SK-N-SH (cell line): ENCODE measurements around the gene ADAMTS15. TPM values are rescaled to one million over a fixed set of nuclear protein-coding genes. Genes with fewer than 3 reads are reported as not detected.

ENCODE experiments used
- CTCF ChIA-PET: fragments of 300-600, 350-600 bp; formaldehyde crosslinking; extraction: SDS; loops from one replicate; lab custom pipeline; 2021; lab: Yijun Ruan, JAX
- POLR2A ChIA-PET: fragments of 350-600 bp; sonication (Branson Sonifier 250); formaldehyde crosslinking; extraction: SDS; loops from one replicate; lab custom pipeline; 2020; ENCODE audit warnings: antibody characterized with exemption, inconsistent platforms; lab: Yijun Ruan, JAX
- DNase-seq: peaks from one replicate; pipeline ENCODE4 v3.0.0; 2012
- H2AFZ ChIP-seq: fragments of 200-600 bp; sonication (generic); 2 replicates; pipeline ENCODE4 v1.8.1; 2016; ENCODE audit warnings: antibody characterized with exemption, mild to moderate bottlenecking, low read depth
- H3F3A ChIP-seq: fragments of 200-600 bp; sonication (generic); replicated peaks from 2 replicates; pipeline ENCODE3; 2016; ENCODE audit warnings: antibody characterized with exemption, mild to moderate bottlenecking; ENCODE audit not compliant: insufficient read depth
- H3K27ac ChIP-seq, 2 experiments: fragments of 200-500 bp in 1 of 2; fragments of 200-600 bp in 1 of 2; sonication (Bioruptor generic) in 1 of 2; sonication (generic), shearing (Covaris generic) in 1 of 2; 2 replicates each; pipeline versions ENCODE4 v1.5.1 to v1.6.1; 2014 to 2016; ENCODE audit warnings: low read depth in 2 of 2, inconsistent platforms in 1 of 2, low read length in 1 of 2, mild to moderate bottlenecking in 1 of 2, mixed read lengths in 1 of 2
- H3K27me3 ChIP-seq: fragments of 200-600 bp; sonication (generic), shearing (Covaris generic); 2 replicates; pipeline ENCODE4 v1.6.1; 2016; ENCODE audit warnings: mixed run types; ENCODE audit not compliant: insufficient read depth
- H3K36me3 ChIP-seq, 2 experiments: fragments of 200-500 bp in 1 of 2; fragments of 200-600 bp in 1 of 2; sonication (Bioruptor generic) in 1 of 2; sonication (generic) in 1 of 2; replicated peaks in 1 of 2; 2 replicates each; pipeline versions ENCODE3 to v1.5.1; 2014 to 2016; ENCODE audit warnings: low read length in 1 of 2, mild to moderate bottlenecking in 1 of 2; ENCODE audit not compliant: insufficient read depth in 2 of 2, control insufficient read depth in 1 of 2
- H3K4me1 ChIP-seq, 2 experiments: fragments of 200-500 bp in 1 of 2; fragments of 200-600 bp in 1 of 2; sonication (Bioruptor generic) in 1 of 2; sonication (generic), shearing (Covaris generic) in 1 of 2; 2 replicates each; pipeline versions ENCODE4 v1.5.1 to v1.6.1; 2014 to 2016; ENCODE audit warnings: low read depth in 1 of 2, low read length in 1 of 2, mixed run types in 1 of 2; ENCODE audit not compliant: insufficient read depth in 2 of 2, control insufficient read depth in 1 of 2
- H3K4me2 ChIP-seq: fragments of 200-600 bp; sonication (generic), shearing (Covaris generic); 2 replicates; pipeline ENCODE4 v1.6.1; 2017; ENCODE audit warnings: mixed run types
- H3K4me3 ChIP-seq, 2 experiments: fragments of 200-500 bp in 1 of 2; fragments of 200-600 bp in 1 of 2; sonication (Bioruptor generic) in 1 of 2; sonication (generic), shearing (Covaris generic) in 1 of 2; 2 replicates each; pipeline versions ENCODE4 v1.5.1 to v1.8.1; 2014 to 2016; ENCODE audit warnings: low read depth in 2 of 2, inconsistent platforms in 1 of 2, low read length in 1 of 2, mild to moderate bottlenecking in 1 of 2, mixed read lengths in 1 of 2, moderate library complexity in 1 of 2
- H3K79me2 ChIP-seq: fragments of 200-600 bp; sonication (generic); 2 replicates; pipeline ENCODE4 v1.8.1; 2017; ENCODE audit warnings: mild to moderate bottlenecking; ENCODE audit not compliant: insufficient read depth
- H3K9ac ChIP-seq: fragments of 200-600 bp; sonication (generic); 2 replicates; pipeline ENCODE4 v1.6.1; 2017; ENCODE audit warnings: mixed run types
- H3K9me2 ChIP-seq: fragments of 200-600 bp; sonication (generic); 2 replicates; pipeline ENCODE4 v1.6.1; 2017; ENCODE audit warnings: mixed run types
- H3K9me3 ChIP-seq: fragments of 200-600 bp; sonication (generic); 2 replicates; pipeline ENCODE4 v1.6.1; 2017; ENCODE audit warnings: mixed run types, mild to moderate bottlenecking, moderate library complexity
- H4K20me1 ChIP-seq: fragments of 200-600 bp; sonication (generic); 2 replicates; pipeline ENCODE4 v1.6.1; 2017; ENCODE audit warnings: mild to moderate bottlenecking, mixed run types; ENCODE audit not compliant: insufficient read depth
- CHD2 ChIP-seq: fragments of 150-350 bp; IDR thresholded peaks from 2 replicates; pipeline ENCODE4 v1.6.1; 2018; ENCODE audit warnings: low read length; ENCODE audit not compliant: partially characterized antibody
- ELF1 ChIP-seq: IDR thresholded peaks from 2 replicates; pipeline ENCODE4 v1.4.0; 2012
- EP300 ChIP-seq, 2 experiments: IDR thresholded peaks; 2 replicates each; pipeline versions ENCODE4 v1.4.0 to v1.6.1; 2012; ENCODE audit warnings: borderline replicate concordance in 1 of 2, low read depth in 1 of 2, low read length in 1 of 2
- FOSL2 ChIP-seq: IDR thresholded peaks from 2 replicates; pipeline ENCODE4 v1.4.0; 2012; ENCODE audit warnings: low read depth, mild to moderate bottlenecking, moderate library complexity, borderline replicate concordance
- FOXJ3 ChIP-seq: sonication (generic); formaldehyde crosslinking; IDR thresholded peaks from 2 replicates; pipeline ENCODE4 v1.5.1; 2020; ENCODE audit warnings: mild to moderate bottlenecking, missing genetic modification reagents
- FOXM1 ChIP-seq: IDR thresholded peaks from 2 replicates; pipeline ENCODE4 v1.4.0; 2012; ENCODE audit warnings: low read depth, mild to moderate bottlenecking
- GATA2 ChIP-seq: sonication (generic); formaldehyde crosslinking; IDR thresholded peaks from 2 replicates; pipeline ENCODE4 v1.5.0; 2020; ENCODE audit warnings: mild to moderate bottlenecking, missing genetic modification reagents
- JUND ChIP-seq: IDR thresholded peaks from 2 replicates; pipeline ENCODE4 v1.4.0; 2012
- NFIC ChIP-seq: IDR thresholded peaks from 2 replicates; pipeline ENCODE4 v1.4.0; 2012; ENCODE audit warnings: borderline replicate concordance
- NRF1 ChIP-seq: IDR thresholded peaks from 2 replicates; pipeline ENCODE4 v1.6.1; 2012; ENCODE audit warnings: low read depth, mild to moderate bottlenecking, low read length
- POLR2AphosphoS5 ChIP-seq: IDR thresholded peaks from 2 replicates; pipeline ENCODE4 v1.6.1; 2012; ENCODE audit warnings: low read depth, low read length
- RAD21 ChIP-seq: IDR thresholded peaks from 2 replicates; pipeline ENCODE4 v1.6.1; 2012; ENCODE audit warnings: mild to moderate bottlenecking, low read length
- RFX5 ChIP-seq: IDR thresholded peaks from 2 replicates; pipeline ENCODE4 v1.6.1; 2012; ENCODE audit warnings: mild to moderate bottlenecking, improper control_type of control experiment, low read length
- TAF1 ChIP-seq: IDR thresholded peaks from 2 replicates; pipeline ENCODE4 v1.6.1; 2012; ENCODE audit warnings: low read depth, mild to moderate bottlenecking, low read length, moderate library complexity, borderline replicate concordance
- TEAD4 ChIP-seq: IDR thresholded peaks from 2 replicates; pipeline ENCODE4 v1.4.0; 2012; ENCODE audit warnings: mild to moderate bottlenecking, borderline replicate concordance; ENCODE audit not compliant: insufficient read depth
- YY1 ChIP-seq: IDR thresholded peaks from 2 replicates; pipeline ENCODE4 v1.4.0; 2012; ENCODE audit warnings: low read depth, mild to moderate bottlenecking
- polyA plus RNA-seq, 3 experiments: library from polyadenylated mRNA; depleted of rRNA; stranded (reverse); fragments of >200 nt; gene quantifications; 2 replicates each; pipeline ENCODE4 v1.2.3, GENCODE V29; 2012
- TF ChIP-seq, protein P1 (sequence below): IDR thresholded peaks from 2 replicates; pipeline ENCODE4 v1.4.0; 2012; ENCODE audit warnings: low read depth, borderline replicate concordance
- TF ChIP-seq, protein P2 (sequence below): IDR thresholded peaks from 2 replicates; pipeline ENCODE4 v1.4.0; 2012; ENCODE audit warnings: low read depth
- TF ChIP-seq, protein P3 (sequence below): IDR thresholded peaks from 2 replicates; pipeline ENCODE4; 2012
- TF ChIP-seq, protein P4 (sequence below): fragments of 150-350 bp; IDR thresholded peaks from 2 replicates; pipeline ENCODE4 v1.6.1; 2017; ENCODE audit warnings: antibody characterized with exemption, low read length, low read depth, borderline replicate concordance

Gene ADAMTS15
- polyA plus RNA-seq, 1 of the 3 experiments (the other 2 are of a cell fraction): 1.1 TPM

DNA sequence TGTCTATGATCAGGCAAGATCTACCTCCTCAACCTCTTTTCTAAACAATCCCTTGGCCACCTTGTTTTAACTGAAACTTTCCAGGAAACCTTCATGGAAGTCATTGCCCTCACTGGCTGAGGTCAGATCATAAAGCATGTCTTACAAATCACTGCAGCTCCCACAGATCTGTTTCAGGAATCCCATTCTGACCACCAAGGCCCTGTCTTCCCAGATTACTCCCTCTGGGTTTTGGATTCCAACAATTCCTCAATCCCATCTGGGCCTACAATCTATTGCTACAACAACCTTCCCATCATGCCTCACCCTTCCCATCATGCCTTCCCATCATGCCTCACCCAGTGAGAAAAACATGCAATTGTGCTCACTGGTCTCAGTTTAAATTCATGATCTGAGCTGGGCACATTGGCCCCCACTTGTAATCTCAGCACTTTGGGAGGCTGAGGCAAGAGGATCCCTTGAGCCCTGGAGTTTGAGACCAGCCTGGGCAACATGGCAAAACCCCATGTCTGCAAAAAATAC is 15.9 kb downstream of the ADAMTS15 start:
- no peak for DNase-seq
- CTCF ChIA-PET: interaction anchor here (1.4 kb wide), 1 partner anchor 29 kb away, joined by 3 read pairs; no protein-coding TSS in a partner anchor

More for the DNA sequence above, 15.9 kb downstream of the ADAMTS15 start:
- Histone ChIP-seq H3K79me2 (no peaks in the 10 kb centered on the region), H3K9me3 (no peaks in the 10 kb centered on the region)
- POLR2A ChIA-PET: no interaction called here
- no peak for TF ChIP-seq CHD2
- TF ChIP-seq, protein P1, sequence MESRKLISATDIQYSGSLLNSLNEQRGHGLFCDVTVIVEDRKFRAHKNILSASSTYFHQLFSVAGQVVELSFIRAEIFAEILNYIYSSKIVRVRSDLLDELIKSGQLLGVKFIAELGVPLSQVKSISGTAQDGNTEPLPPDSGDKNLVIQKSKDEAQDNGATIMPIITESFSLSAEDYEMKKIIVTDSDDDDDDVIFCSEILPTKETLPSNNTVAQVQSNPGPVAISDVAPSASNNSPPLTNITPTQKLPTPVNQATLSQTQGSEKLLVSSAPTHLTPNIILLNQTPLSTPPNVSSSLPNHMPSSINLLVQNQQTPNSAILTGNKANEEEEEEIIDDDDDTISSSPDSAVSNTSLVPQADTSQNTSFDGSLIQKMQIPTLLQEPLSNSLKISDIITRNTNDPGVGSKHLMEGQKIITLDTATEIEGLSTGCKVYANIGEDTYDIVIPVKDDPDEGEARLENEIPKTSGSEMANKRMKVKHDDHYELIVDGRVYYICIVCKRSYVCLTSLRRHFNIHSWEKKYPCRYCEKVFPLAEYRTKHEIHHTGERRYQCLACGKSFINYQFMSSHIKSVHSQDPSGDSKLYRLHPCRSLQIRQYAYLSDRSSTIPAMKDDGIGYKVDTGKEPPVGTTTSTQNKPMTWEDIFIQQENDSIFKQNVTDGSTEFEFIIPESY: no peak
- TF ChIP-seq FOXM1: no peak
- TF ChIP-seq YY1: no peak
- no peak for TF ChIP-seq NFIC
- no peak for TF ChIP-seq RAD21
- TF ChIP-seq POLR2AphosphoS5: no peak
- no peak for TF ChIP-seq RFX5
- TF ChIP-seq GATA2 (CRISPR knock-in tag): no peak
- TF ChIP-seq, protein P2, sequence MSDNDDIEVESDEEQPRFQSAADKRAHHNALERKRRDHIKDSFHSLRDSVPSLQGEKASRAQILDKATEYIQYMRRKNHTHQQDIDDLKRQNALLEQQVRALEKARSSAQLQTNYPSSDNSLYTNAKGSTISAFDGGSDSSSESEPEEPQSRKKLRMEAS: no peak
- TF ChIP-seq, protein P3, sequence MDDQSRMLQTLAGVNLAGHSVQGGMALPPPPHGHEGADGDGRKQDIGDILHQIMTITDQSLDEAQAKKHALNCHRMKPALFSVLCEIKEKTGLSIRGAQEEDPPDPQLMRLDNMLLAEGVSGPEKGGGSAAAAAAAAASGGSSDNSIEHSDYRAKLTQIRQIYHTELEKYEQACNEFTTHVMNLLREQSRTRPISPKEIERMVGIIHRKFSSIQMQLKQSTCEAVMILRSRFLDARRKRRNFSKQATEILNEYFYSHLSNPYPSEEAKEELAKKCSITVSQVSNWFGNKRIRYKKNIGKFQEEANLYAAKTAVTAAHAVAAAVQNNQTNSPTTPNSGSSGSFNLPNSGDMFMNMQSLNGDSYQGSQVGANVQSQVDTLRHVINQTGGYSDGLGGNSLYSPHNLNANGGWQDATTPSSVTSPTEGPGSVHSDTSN: no peak
- no peak for TF ChIP-seq JUND
- no peak for TF ChIP-seq FOSL2
- no peak for TF ChIP-seq FOXJ3 (CRISPR knock-in tag)
- no peak for TF ChIP-seq EP300 (IDR thresholded peaks at IDR 0.05; ENCODE audit: borderline replicate concordance in 1 of 2, low read depth in 1 of 2, low read length in 1 of 2)
- TF ChIP-seq TAF1: no peak
- no peak for TF ChIP-seq NRF1
- TF ChIP-seq, protein P4, sequence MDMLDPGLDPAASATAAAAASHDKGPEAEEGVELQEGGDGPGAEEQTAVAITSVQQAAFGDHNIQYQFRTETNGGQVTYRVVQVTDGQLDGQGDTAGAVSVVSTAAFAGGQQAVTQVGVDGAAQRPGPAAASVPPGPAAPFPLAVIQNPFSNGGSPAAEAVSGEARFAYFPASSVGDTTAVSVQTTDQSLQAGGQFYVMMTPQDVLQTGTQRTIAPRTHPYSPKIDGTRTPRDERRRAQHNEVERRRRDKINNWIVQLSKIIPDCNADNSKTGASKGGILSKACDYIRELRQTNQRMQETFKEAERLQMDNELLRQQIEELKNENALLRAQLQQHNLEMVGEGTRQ: no peak
- no peak for TF ChIP-seq TEAD4
- TF ChIP-seq ELF1: no peak
- TF ChIP-seq, all 33 proteins: peak for 0
- Histone ChIP-seq H3K4me2 (no peak overlapping the region), H3K36me3 (no peaks in the 10 kb centered on the region), H2AFZ (no peak overlapping the region), H3K4me1 (no peaks in the 10 kb centered on the region), H3K4me3 (no peak overlapping the region), H3K9me2 (no peaks in the 10 kb centered on the region), H4K20me1 (no peaks in the 10 kb centered on the region), H3K9ac (no peak overlapping the region), H3K27me3 (no peaks in the 10 kb centered on the region), H3F3A (no peaks in the 10 kb centered on the region), H3K27ac (no peak overlapping the region)
